ENCODE measurements around the gene YIPF3. TPM values are rescaled to one million over a fixed set of nuclear protein-coding genes. Genes with fewer than 3 reads are reported as not detected.
"Not testable (repeated sequence)": the region's sequence is repeated elsewhere in the genome, so short reads cannot be mapped to it uniquely, and the experiment has no call there.

Gene YIPF3
- polyA plus RNA-seq, 4 donors, result 49.0 to 121 (median 71.8) TPM

- Histone ChIP-seq H3K4me3 (ENCODE audit: low read depth in 1 of 3, low read length in 3 of 3) (no peak overlapping the region), H3K9me3 (ENCODE audit: control insufficient read depth in 2 of 2, insufficient read depth in 1 of 2, low read depth in 1 of 2, low read length in 1 of 2) (no peaks in the 10 kb centered on the region), H3K36me3 (ENCODE audit: control insufficient read depth in 3 of 3, insufficient read depth in 2 of 3, low read depth in 1 of 3, low read length in 3 of 3) (peaks cover 8 to 91% (median 23%) of the 10 kb centered on the region in 3 donors), H3K4me1 (ENCODE audit: control insufficient read depth in 3 of 3, insufficient read depth in 2 of 3, low read depth in 1 of 3, low read length in 2 of 3) (peaks cover 8 to 27% (median 8%) of the 10 kb centered on the region in 3 donors), H3K27me3 (ENCODE audit: control insufficient read depth in 3 of 3, insufficient read depth in 3 of 3, low read length in 3 of 3) (no peaks in the 10 kb centered on the region), H3K27ac (ENCODE audit: low read depth in 1 of 3, low read length in 2 of 3) (peak overlapping the region in 1 of 3 donors; percentile 15)
- no peak for FAIRE-seq
- 87 to 91% (median 88%) methylated on average over 12 of the region's 12 CpGs for WGBS, 3 donors
- no peak for DNase-seq
Measured at GRCh38 chr6:43499028-43499815, 17.5 kb downstream of the YIPF3 start.

GRCh38 chr6:43498291-43498690, 18.4 kb downstream of the YIPF3 start:
- H3K27me3 ChIP-seq (ENCODE audit: control insufficient read depth in 3 of 3, insufficient read depth in 3 of 3, low read length in 3 of 3); DNase-seq; H3K4me3 ChIP-seq (ENCODE audit: low read depth in 1 of 3, low read length in 3 of 3); FAIRE-seq; H3K9me3 ChIP-seq (ENCODE audit: control insufficient read depth in 2 of 2, insufficient read depth in 1 of 2, low read depth in 1 of 2, low read length in 1 of 2); H3K27ac ChIP-seq (ENCODE audit: low read depth in 1 of 3, low read length in 2 of 3): not testable (repeated sequence)
- H3K36me3 ChIP-seq (ENCODE audit: control insufficient read depth in 3 of 3, insufficient read depth in 2 of 3, low read depth in 1 of 3, low read length in 3 of 3), result peaks cover 8 to 86% (median 18%) of the 10 kb centered on the region in 3 donors
- H3K4me1 ChIP-seq (ENCODE audit: control insufficient read depth in 3 of 3, insufficient read depth in 2 of 3, low read depth in 1 of 3, low read length in 2 of 3), result peaks cover 8 to 36% (median 12%) of the 10 kb centered on the region in 3 donors
- 97% methylated on average over 5 of the region's 5 CpGs for WGBS, 3 donors

- H3K36me3 ChIP-seq (ENCODE audit: control insufficient read depth in 3 of 3, insufficient read depth in 2 of 3, low read depth in 1 of 3, low read length in 3 of 3), result peaks cover 8 to 82% (median 17%) of the 10 kb centered on the region in 3 donors
- no peak overlapping the region for H3K27ac ChIP-seq (ENCODE audit: low read depth in 1 of 3, low read length in 2 of 3)
- WGBS, 3 donors, result 94 to 97% (median 95%) methylated on average over 12 of the region's 12 CpGs
- no peaks in the 10 kb centered on the region for H3K9me3 ChIP-seq (ENCODE audit: control insufficient read depth in 2 of 2, insufficient read depth in 1 of 2, low read depth in 1 of 2, low read length in 1 of 2)
- H3K27me3 ChIP-seq (ENCODE audit: control insufficient read depth in 3 of 3, insufficient read depth in 3 of 3, low read length in 3 of 3), result no peaks in the 10 kb centered on the region
- H3K4me1 ChIP-seq (ENCODE audit: control insufficient read depth in 3 of 3, insufficient read depth in 2 of 3, low read depth in 1 of 3, low read length in 2 of 3), result peaks cover 8 to 42% (median 16%) of the 10 kb centered on the region in 3 donors
- no peak for FAIRE-seq
- no peak overlapping the region for H3K4me3 ChIP-seq (ENCODE audit: low read depth in 1 of 3, low read length in 3 of 3)
- no peak for DNase-seq
Measured at GRCh38 chr6:43497689-43498088, 19.0 kb downstream of the YIPF3 start.

GRCh38 chr6:43497129-43497396, 19.7 kb downstream of the YIPF3 start:
- Histone ChIP-seq H3K27ac (ENCODE audit: low read depth in 1 of 3, low read length in 2 of 3) (no peak overlapping the region), H3K27me3 (ENCODE audit: control insufficient read depth in 3 of 3, insufficient read depth in 3 of 3, low read length in 3 of 3) (no peaks in the 10 kb centered on the region), H3K4me1 (ENCODE audit: control insufficient read depth in 3 of 3, insufficient read depth in 2 of 3, low read depth in 1 of 3, low read length in 2 of 3) (peaks cover 9 to 49% (median 20%) of the 10 kb centered on the region in 3 donors), H3K9me3 (ENCODE audit: control insufficient read depth in 2 of 2, insufficient read depth in 1 of 2, low read depth in 1 of 2, low read length in 1 of 2) (no peaks in the 10 kb centered on the region), H3K4me3 (ENCODE audit: low read depth in 1 of 3, low read length in 3 of 3) (no peak overlapping the region), H3K36me3 (ENCODE audit: control insufficient read depth in 3 of 3, insufficient read depth in 2 of 3, low read depth in 1 of 3, low read length in 3 of 3) (peaks cover 8 to 82% (median 16%) of the 10 kb centered on the region in 3 donors)
- no peak for DNase-seq
- FAIRE-seq, result no peak
- 92 to 94% (median 94%) methylated on average over 6 of the region's 6 CpGs for WGBS, 3 donors

- H3K27ac ChIP-seq (ENCODE audit: low read depth in 1 of 3, low read length in 2 of 3), result no peak overlapping the region
- peaks cover 8 to 85% (median 16%) of the 10 kb centered on the region in 3 donors for H3K36me3 ChIP-seq (ENCODE audit: control insufficient read depth in 3 of 3, insufficient read depth in 2 of 3, low read depth in 1 of 3, low read length in 3 of 3)
- H3K9me3 ChIP-seq (ENCODE audit: control insufficient read depth in 2 of 2, insufficient read depth in 1 of 2, low read depth in 1 of 2, low read length in 1 of 2), result no peaks in the 10 kb centered on the region
- H3K4me3 ChIP-seq (ENCODE audit: low read depth in 1 of 3, low read length in 3 of 3), result no peak overlapping the region
- DNase-seq (peak in 1 of 2 donors; percentile 62), FAIRE-seq (no peak)
- peaks cover 13 to 53% (median 23%) of the 10 kb centered on the region in 3 donors for H3K4me1 ChIP-seq (ENCODE audit: control insufficient read depth in 3 of 3, insufficient read depth in 2 of 3, low read depth in 1 of 3, low read length in 2 of 3)
- WGBS, 3 donors, result 72 to 84% (median 77%) methylated on average over 16 to 18 of the region's 18 CpGs
- no peaks in the 10 kb centered on the region for H3K27me3 ChIP-seq (ENCODE audit: control insufficient read depth in 3 of 3, insufficient read depth in 3 of 3, low read length in 3 of 3)
Measured at GRCh38 chr6:43496370-43497128, 20.2 kb downstream of the YIPF3 start.

- peaks cover 0 to 74% (median 8%) of the 10 kb centered on the region in 3 donors for H3K36me3 ChIP-seq (ENCODE audit: control insufficient read depth in 3 of 3, insufficient read depth in 2 of 3, low read depth in 1 of 3, low read length in 3 of 3)
- H3K9me3 ChIP-seq (ENCODE audit: control insufficient read depth in 2 of 2, insufficient read depth in 1 of 2, low read depth in 1 of 2, low read length in 1 of 2), result no peaks in the 10 kb centered on the region
- DNase-seq, result peak; percentile 45 to 61
- no peak overlapping the region for H3K4me3 ChIP-seq (ENCODE audit: low read depth in 1 of 3, low read length in 3 of 3)
- H3K27ac ChIP-seq (ENCODE audit: low read depth in 1 of 3, low read length in 2 of 3), result peak overlapping the region in 1 of 3 donors; percentile 17
- no peak for FAIRE-seq
- no peaks in the 10 kb centered on the region for H3K27me3 ChIP-seq (ENCODE audit: control insufficient read depth in 3 of 3, insufficient read depth in 3 of 3, low read length in 3 of 3)
- WGBS, 3 donors, result 76 to 81% (median 76%) methylated on average over 4 of the region's 4 CpGs
- peaks cover 13 to 53% (median 23%) of the 10 kb centered on the region in 3 donors for H3K4me1 ChIP-seq (ENCODE audit: control insufficient read depth in 3 of 3, insufficient read depth in 2 of 3, low read depth in 1 of 3, low read length in 2 of 3)
Measured at GRCh38 chr6:43495409-43495941, 21.3 kb downstream of the YIPF3 start.

- H3K4me1 ChIP-seq (ENCODE audit: control insufficient read depth in 3 of 3, insufficient read depth in 2 of 3, low read depth in 1 of 3, low read length in 2 of 3), result peaks cover 13 to 53% (median 27%) of the 10 kb centered on the region in 3 donors
- H3K4me3 ChIP-seq (ENCODE audit: low read depth in 1 of 3, low read length in 3 of 3), result no peak overlapping the region
- no peaks in the 10 kb centered on the region for H3K27me3 ChIP-seq (ENCODE audit: control insufficient read depth in 3 of 3, insufficient read depth in 3 of 3, low read length in 3 of 3)
- peak overlapping the region in 1 of 3 donors; percentile 93 for H3K27ac ChIP-seq (ENCODE audit: low read depth in 1 of 3, low read length in 2 of 3)
- no peaks in the 10 kb centered on the region for H3K9me3 ChIP-seq (ENCODE audit: control insufficient read depth in 2 of 2, insufficient read depth in 1 of 2, low read depth in 1 of 2, low read length in 1 of 2)
- no peak for DNase-seq
- no peak for FAIRE-seq
- H3K36me3 ChIP-seq (ENCODE audit: control insufficient read depth in 3 of 3, insufficient read depth in 2 of 3, low read depth in 1 of 3, low read length in 3 of 3), result peaks cover 0 to 71% (median 4%) of the 10 kb centered on the region in 3 donors
- WGBS, 3 donors, result 91 to 94% (median 93%) methylated on average over 4 of the region's 4 CpGs
Measured at GRCh38 chr6:43494766-43495165, 22.0 kb downstream of the YIPF3 start.

GRCh38 chr6:43494321-43494720, 22.4 kb downstream of the YIPF3 start:
- H3K27ac ChIP-seq (ENCODE audit: low read depth in 1 of 3, low read length in 2 of 3), result peak overlapping the region; percentile 61 to 93 (median 70)
- H3K27me3 ChIP-seq (ENCODE audit: control insufficient read depth in 3 of 3, insufficient read depth in 3 of 3, low read length in 3 of 3), result no peaks in the 10 kb centered on the region
- no peaks in the 10 kb centered on the region for H3K9me3 ChIP-seq (ENCODE audit: control insufficient read depth in 2 of 2, insufficient read depth in 1 of 2, low read depth in 1 of 2, low read length in 1 of 2)
- peaks cover 13 to 53% (median 27%) of the 10 kb centered on the region in 3 donors for H3K4me1 ChIP-seq (ENCODE audit: control insufficient read depth in 3 of 3, insufficient read depth in 2 of 3, low read depth in 1 of 3, low read length in 2 of 3)
- DNase-seq (no peak), FAIRE-seq (no peak)
- 73 to 93% (median 82%) methylated on average over 6 of the region's 6 CpGs for WGBS, 3 donors
- no peak overlapping the region for H3K4me3 ChIP-seq (ENCODE audit: low read depth in 1 of 3, low read length in 3 of 3)
- peaks cover 0 to 71% (median 3%) of the 10 kb centered on the region in 3 donors for H3K36me3 ChIP-seq (ENCODE audit: control insufficient read depth in 3 of 3, insufficient read depth in 2 of 3, low read depth in 1 of 3, low read length in 3 of 3)
